ENCODE measurements around the gene VAMP2. TPM values are rescaled to one million over a fixed set of nuclear protein-coding genes. Genes with fewer than 3 reads are reported as not detected.
A peak's percentile ranks its signal among the peaks of the same experiment; 100 is the strongest.

VAMP2 gene
- total and polyA plus RNA-seq, 9 of the 15 experiments (the other 6 are each of a cell fraction or from before 2014, with no cell fraction given) = 2.3 to 31.8 (median 6.0) TPM

GRCh38 chr17:8153957-8154607, 8.7 kb downstream of the VAMP2 start (continued):
- TF ChIP-seq WHSC1 (IDR thresholded peaks at IDR 0.05; ENCODE audit: low read length) = no peak
- TF ChIP-seq ETV5 (CRISPR knock-in tag; IDR thresholded peaks at IDR 0.05; ENCODE audit: low read depth) = peak; percentile 58; the same call in 1 of the 2 replicates
- TF ChIP-seq MEIS2 (IDR thresholded peaks at IDR 0.05; ENCODE audit: partially characterized antibody) = peak; percentile 17
- TF ChIP-seq BRF1 (IDR thresholded peaks at IDR 0.05; ENCODE audit: borderline replicate concordance, extremely low read depth, insufficient read length) = no peak
- no peak for TF ChIP-seq ZNF764 (CRISPR knock-in tag; IDR thresholded peaks at IDR 0.05; ENCODE audit: low read depth)
- TF ChIP-seq, protein P1, sequence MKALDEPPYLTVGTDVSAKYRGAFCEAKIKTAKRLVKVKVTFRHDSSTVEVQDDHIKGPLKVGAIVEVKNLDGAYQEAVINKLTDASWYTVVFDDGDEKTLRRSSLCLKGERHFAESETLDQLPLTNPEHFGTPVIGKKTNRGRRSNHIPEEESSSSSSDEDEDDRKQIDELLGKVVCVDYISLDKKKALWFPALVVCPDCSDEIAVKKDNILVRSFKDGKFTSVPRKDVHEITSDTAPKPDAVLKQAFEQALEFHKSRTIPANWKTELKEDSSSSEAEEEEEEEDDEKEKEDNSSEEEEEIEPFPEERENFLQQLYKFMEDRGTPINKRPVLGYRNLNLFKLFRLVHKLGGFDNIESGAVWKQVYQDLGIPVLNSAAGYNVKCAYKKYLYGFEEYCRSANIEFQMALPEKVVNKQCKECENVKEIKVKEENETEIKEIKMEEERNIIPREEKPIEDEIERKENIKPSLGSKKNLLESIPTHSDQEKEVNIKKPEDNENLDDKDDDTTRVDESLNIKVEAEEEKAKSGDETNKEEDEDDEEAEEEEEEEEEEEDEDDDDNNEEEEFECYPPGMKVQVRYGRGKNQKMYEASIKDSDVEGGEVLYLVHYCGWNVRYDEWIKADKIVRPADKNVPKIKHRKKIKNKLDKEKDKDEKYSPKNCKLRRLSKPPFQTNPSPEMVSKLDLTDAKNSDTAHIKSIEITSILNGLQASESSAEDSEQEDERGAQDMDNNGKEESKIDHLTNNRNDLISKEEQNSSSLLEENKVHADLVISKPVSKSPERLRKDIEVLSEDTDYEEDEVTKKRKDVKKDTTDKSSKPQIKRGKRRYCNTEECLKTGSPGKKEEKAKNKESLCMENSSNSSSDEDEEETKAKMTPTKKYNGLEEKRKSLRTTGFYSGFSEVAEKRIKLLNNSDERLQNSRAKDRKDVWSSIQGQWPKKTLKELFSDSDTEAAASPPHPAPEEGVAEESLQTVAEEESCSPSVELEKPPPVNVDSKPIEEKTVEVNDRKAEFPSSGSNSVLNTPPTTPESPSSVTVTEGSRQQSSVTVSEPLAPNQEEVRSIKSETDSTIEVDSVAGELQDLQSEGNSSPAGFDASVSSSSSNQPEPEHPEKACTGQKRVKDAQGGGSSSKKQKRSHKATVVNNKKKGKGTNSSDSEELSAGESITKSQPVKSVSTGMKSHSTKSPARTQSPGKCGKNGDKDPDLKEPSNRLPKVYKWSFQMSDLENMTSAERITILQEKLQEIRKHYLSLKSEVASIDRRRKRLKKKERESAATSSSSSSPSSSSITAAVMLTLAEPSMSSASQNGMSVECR (CRISPR knock-in tag; IDR thresholded peaks at IDR 0.05) = peak; percentile 14; the same call in 1 of the 2 replicates
- TF ChIP-seq ADNP (tag; IDR thresholded peaks at IDR 0.05) = peak; percentile 79
- TF ChIP-seq NR2C1 (IDR thresholded peaks at IDR 0.05) = no peak
- TF ChIP-seq NR2C1 (tag; IDR thresholded peaks at IDR 0.05) = no peak
- no peak for TF ChIP-seq NR2C2 (CRISPR knock-in tag; IDR thresholded peaks at IDR 0.05)
- TF ChIP-seq NR2C2 (tag; IDR thresholded peaks at IDR 0.05) = peak; percentile 40; the same call in 1 of the 2 replicates
- no peak for TF ChIP-seq CUX1 (CRISPR knock-in tag; IDR thresholded peaks at IDR 0.05)
- TF ChIP-seq UBTF (IDR thresholded peaks at IDR 0.05; ENCODE audit: borderline replicate concordance in 1 of 2, low read depth in 2 of 2, low read length in 2 of 2) = 0 out of 4 replicates have a peak, but pooled peaks of 1 of the 2 experiments have one; percentile 57
- TF ChIP-seq ZC3H8 (IDR thresholded peaks at IDR 0.05) = no peak
